Glomerular visceral epithelial cell (primary cell): ENCODE measurements around the gene ERBB4.
A peak's percentile ranks its signal among the peaks of the same experiment; 100 is the strongest.
"Not testable (repeated sequence)": the region's sequence is repeated elsewhere in the genome, so short reads cannot be mapped to it uniquely, and the experiment has no call there.

Source experiments
- DNase-seq: peaks from one replicate; pipeline ENCODE4 v3.0.0-alpha.2; 2016; ENCODE audit errors: extremely low spot score

ERBB4 gene

GRCh38 chr2:211609127-211609526, 929.5 kb downstream of the ERBB4 start:
- no peak for DNase-seq

GRCh38 chr2:211599146-211599545, 939.5 kb downstream of the ERBB4 start:
- DNase-seq = no peak

DNA sequence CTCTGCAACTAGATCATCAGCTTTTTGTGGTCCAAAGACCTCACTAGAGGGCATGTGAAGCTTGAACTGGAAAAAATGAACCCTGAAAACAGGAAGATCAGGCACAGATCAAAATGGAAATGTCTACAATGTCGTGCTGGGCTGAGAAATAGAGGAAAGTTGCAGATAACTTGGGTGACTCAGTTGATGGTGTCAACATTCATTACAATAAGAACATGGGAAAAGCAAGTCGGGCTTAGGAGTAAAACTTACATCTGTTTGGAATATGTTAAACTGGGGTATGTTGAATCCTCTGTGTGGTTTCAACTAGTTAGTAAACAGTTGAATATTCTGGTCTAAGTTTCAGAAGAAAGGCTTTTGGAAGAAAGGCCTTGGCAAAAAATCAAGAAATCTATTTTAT, 940.4 kb downstream of the ERBB4 start:
- no peak for DNase-seq

GRCh38 chr2:211592006-211592405, 946.6 kb downstream of the ERBB4 start:
- DNase-seq = not testable (repeated sequence)

DNA sequence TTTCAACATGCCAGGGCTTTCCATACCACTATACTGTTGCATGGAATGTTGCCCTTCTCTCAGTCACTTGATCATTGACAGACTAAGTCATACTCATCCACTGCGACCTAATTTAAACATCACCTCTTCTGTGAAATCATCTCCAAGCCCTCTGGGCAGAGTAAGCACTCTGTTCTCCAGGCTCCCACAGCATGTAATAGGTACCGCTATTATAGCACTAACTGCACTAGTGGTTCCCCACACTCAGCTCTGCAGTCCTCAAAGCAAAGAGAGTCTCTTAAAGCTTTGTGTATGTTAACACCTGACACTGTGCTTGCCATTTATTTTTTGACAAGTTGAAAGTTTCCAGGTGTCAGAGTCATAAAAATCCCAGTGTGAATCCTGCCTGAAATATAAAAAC, 947.2 kb downstream of the ERBB4 start:
- no peak for DNase-seq

DNA sequence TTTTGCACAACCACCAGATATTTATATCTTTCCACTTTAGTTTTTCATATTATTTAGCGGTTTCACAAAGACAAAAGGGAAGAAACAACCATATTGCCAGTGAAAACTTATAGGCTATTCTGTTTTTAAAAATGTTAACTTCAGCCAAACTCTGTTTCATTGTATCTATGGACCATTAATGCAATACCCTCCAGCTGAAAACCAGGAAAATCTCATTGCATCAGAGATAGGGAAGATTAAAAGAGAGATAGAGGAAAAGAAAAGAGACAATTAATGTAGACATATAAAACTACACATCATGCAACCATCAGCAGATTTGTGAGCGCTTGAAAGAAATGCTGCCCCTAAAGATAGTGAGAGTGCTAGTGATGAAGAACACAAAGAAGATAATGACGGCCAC, 970.2 kb downstream of the ERBB4 start:
- no peak for DNase-seq

DNA sequence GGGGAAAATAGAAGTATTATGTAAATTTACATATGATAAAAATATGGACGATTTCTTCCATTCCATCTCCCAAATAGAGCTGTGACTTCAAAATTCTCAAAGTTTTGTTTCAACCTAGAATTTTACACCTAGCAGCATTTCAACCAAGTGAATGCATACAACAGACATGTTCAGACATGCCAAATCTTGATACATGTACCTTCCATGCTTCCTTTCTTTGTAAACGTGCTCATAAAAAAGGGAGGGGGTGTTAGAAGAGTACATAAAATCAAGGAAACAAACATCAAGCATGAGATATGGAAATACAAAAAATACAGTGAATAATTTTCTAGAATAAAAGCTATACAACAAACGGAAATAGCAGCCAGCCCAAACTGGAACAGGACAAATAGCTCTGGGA, 974.2 kb downstream of the ERBB4 start:
- DNase-seq = no peak

- DNase-seq = no peak
Observed at GRCh38 chr2:211545582-211545981, 993.0 kb downstream of the ERBB4 start.

- no peak for DNase-seq
Observed at GRCh38 chr2:211534632-211535031, 1004.0 kb downstream of the ERBB4 start.

DNA sequence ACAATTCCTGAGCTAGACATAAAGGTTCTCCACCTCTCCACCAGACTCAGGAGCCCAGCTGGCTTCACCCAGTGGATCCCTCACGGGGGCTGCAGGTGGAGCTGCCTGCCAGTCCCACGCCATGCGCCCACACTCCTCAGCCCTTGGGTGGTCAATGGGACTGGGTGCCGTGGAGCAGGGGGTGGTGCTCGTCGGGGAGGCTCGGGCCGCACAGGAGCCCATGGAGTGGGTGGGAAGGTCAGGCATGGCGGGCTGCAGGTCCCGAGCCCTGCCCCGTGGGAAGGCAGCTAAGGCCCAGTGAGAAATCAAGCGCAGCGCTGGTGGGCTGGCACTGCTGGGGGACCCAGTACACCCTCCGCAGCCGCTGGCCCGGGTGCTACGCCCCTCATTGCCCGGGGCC, 1014.4 kb downstream of the ERBB4 start:
- not testable (repeated sequence) for DNase-seq

- DNase-seq = no peak
Observed at GRCh38 chr2:211516537-211516936, 1022.1 kb downstream of the ERBB4 start.

DNA sequence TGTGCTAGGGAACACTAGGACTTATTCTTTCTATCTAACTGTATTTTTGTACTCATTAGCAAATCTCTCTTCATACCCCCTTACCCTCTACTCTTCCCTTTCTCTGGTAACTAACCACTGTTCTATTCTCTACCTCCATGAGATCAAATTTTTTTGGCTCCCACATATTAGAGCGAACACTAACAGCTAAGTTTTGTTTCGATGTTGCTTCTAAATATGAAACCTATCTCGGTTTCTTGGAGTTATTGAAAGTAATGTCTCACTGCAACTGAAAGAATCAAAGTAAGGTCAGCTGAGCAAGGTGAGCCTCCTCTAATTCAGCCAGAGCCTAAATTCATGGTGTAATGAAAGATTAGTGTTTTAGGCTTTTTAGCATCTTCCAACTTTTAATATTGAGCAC, 1024.6 kb downstream of the ERBB4 start:
- DNase-seq = no peak

DNA sequence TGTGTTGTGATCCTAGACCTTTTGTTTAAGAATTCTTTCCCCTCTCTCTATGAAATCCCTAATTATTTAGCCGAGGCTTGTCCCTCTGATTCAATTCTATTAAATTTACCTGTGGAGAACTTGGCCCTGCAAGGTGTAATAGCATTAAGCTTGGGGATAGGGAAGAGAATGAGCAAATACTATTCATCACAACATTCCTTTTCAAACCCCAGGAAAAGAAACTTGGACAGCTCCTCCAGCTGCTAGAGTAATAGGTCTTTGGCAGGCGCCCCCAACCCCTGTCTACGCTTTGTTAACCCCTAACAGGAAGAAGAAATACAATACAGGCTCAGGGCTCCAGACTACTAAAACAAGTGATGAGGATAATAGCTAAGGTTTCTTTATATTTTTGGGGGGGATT, 1025.2 kb downstream of the ERBB4 start:
- no peak for DNase-seq

DNA sequence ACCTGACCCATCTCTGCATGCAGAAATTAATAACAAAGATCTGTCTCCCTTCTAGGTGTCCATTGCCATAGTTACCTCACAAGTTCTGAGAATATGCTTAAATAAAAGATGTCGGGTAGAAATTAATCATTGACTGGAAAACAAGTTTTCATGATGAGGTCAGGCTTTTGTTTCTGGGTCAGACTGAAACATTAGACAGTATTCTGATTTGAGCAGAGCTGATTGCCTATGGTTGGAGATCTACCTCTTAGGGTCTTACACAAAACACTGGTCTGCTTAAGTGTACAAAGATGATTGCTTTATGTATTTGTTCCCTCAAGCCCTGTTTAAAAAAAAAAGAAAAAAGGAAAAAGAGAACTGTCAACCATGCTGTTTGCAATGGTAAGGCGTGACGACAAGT, 1025.8 kb downstream of the ERBB4 start:
- DNase-seq = peak; percentile 42

GRCh38 chr2:211503856-211504255, 1034.7 kb downstream of the ERBB4 start:
- no peak for DNase-seq

DNA sequence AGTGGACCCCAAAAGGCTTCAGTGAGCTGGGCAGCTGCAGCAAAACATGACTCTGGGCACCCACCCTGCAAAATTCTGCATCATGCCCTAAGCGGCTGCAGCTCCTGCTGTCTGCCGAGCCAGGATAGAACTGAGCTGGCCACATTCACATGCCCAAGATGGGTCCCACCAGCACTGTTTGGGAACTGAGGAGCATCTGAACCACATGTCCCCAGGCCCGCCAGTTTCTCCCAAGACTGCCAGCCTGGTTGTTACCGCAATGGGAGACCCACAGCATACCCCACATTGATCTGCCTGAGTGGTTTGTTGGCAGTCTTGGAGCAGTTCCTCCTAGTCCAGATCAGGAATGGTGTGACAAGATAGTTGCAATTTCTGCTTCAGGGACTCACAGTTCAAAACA, 1035.4 kb downstream of the ERBB4 start:
- DNase-seq = no peak

DNA sequence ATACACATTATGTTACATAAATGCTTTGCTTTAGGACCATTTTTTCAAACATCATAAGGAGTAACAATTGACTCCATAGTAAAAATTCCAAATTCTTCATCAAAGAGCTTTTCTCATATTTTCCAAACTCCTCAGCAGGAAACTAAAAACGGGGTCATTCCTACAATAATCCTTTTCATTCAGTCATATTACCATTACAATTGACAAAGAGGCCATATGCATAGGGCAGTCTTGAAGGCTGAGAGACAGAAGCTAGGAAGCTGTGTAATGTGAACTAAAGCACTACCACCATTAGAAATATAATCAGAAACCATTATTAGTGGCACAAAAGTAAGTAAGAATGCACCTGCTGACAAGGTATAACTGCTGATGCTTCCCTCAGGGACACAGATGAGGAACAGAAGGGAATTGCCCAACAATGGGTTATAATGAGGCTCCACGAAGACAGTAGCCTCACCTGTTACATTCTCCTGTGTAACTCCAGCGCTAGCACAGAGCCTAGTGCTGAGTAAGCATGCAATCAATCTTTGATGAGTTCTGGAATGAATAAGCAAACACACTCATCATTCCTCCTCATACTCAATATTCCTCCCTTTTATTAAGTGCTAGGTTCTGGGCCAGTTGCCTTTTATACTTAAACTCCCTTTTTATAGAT, 1039.9 kb downstream of the ERBB4 start:
- DNase-seq = no peak

- DNase-seq = no peak
Observed at GRCh38 chr2:211495339-211495738, 1043.3 kb downstream of the ERBB4 start.

GRCh38 chr2:211494536-211494935, 1044.1 kb downstream of the ERBB4 start:
- no peak for DNase-seq

- no peak for DNase-seq
Observed at GRCh38 chr2:211494085-211494484, 1044.5 kb downstream of the ERBB4 start.

DNA sequence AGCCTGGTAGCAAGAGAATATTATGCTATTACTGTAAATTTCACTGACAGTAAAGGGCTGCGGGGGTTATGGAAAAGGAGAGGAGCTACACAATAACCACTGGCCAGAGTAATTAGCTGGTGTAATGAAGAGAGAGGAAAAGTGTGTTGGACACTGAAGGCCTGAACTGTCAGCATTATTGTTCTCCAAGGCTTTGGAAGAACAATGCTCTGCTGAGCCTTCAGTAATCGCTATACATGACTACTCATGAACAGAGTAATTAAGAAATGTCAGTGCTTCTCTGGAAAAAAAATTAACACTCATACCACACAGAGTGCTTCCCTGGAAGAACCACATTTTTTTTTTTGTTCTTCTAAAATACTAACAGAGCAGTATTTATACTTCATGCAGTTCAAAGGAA, 1050.9 kb downstream of the ERBB4 start:
- DNase-seq = no peak

DNA sequence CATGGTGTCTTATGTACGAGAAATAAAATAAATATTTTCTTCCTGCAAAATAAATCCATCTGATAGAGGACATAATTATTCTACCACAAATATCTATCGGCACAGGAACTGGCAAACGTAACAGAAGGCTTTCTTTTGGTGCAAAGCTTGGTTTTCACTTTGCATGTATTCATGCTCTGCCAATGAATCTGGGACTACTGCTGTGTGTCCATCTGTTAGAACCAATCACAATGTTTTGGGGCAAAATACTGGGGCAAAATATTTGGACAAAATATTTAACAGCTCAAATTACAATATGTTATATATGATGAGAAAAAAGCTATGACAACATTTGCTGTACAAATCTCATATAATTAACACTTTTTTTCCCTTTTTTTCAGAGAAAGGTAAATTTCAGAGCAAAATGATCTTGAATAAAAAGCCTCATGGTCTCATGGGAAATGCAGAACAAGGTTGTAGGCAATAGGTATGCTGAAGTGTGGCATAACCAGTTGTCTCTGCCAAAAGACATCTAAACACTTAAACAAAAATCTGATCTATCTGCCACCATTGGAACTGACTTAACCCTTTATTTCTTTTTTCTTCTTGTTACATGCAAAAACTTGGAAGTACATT, 1059.0 kb downstream of the ERBB4 start:
- DNase-seq = no peak

DNA sequence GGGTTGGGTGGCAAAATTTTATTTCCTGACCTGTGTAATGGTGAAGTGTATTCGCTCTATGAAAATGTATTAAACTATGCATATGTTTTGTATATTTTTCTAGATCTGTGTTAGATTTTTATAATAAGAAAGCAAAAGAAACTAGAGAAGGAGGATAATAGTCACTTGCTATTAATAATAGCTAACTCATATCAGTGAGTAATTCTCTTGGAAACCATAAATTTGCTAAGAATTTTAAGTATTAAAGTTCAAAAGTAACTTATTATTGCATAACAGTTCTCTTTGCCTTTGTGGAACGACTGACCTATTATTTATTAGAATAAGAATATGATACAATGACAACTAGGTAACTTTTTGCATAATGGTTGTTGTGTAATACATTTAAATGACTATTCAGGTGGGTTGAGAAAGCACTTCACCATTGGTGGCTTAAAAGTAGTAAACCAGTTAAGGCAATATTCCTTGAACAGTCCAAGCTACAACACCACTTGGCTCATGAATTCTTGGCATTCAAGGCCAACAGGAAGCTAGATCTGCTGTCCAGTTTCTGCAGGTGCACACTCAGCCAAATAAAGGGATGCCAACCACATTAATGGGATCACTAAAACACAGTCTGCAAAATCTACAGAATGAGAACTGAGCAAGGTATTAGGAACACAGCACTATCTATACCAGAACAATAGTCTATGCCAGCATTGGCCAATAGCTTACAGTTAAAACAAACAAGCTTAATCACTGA, 1060.9 kb downstream of the ERBB4 start:
- DNase-seq = no peak
